GM18909 (cell line): Measurements from ENCODE around the gene INTS11.

Source experiments
- ATAC-seq: cut with Tn5 transposase; IDR thresholded peaks from one replicate; pipeline ENCODE4 v1.9.1; 2021; ENCODE audit warnings: mild to moderate bottlenecking; ENCODE audit not compliant: unreplicated experiment, poor library complexity

Gene INTS11

DNA sequence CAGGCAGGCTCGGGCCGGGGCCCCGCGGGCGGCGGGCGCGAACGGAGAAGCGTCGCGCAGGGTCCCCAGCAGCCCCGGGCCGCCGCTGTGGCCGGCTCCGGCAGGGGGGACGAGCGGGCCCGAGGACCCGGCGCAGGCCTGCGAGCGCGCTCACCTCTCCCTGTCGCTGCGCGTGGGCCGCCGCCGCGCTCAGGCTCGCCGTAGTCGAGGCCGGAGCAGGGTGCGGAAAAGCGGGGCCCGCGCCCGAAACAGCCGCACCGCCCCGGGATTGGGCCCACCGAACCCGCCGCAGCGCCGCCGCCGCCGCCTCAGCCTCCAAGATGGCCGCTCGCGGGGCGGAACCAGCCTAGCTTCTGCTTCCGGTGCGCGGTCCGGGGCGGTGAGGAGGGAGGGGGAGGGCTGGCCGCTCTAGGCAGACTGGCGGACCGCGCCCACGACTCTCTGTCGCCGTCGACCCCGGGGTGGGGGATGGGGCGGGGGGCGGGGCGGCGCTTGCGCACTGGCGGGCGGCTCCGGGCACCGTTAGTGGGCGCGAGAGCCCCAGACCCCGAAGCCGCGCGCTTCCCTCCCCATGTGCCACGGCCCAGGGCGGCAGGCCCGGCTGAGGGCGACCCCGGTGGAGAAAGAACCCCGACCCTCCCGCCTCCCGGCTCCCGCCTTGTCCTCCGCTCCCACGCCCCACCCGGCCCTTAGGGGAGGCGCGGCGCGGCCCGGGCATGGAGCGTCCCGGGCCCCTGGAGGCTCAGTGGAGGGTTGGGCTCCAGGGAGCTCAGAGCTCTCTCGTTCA, 50.8 kb downstream of the INTS11 start, which contains the start of gene UBE2J2:
TSS of gene UBE2J2 (minus strand) at position 343 of the 787 bp plus-strand sequence. CDS start 5,862 bp downstream, outside the sequence.
- ATAC-seq = peak; percentile 78

DNA sequence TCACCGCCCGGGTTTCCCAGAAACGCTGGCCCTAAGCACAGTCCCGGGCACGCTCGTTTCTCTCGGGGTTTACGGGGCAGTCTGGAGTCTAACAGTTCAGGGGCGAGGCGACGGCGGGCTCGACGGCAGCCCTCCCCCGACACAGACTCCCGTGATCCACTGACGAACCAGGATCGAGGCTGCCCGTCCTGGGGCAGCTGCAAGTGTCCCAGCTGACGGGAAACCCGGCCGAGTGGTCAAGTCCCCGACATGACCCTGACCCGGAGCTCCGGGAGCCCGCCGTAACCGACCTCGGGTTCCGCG, 51.3 kb downstream of the INTS11 start:
- ATAC-seq = peak; percentile 14

DNA sequence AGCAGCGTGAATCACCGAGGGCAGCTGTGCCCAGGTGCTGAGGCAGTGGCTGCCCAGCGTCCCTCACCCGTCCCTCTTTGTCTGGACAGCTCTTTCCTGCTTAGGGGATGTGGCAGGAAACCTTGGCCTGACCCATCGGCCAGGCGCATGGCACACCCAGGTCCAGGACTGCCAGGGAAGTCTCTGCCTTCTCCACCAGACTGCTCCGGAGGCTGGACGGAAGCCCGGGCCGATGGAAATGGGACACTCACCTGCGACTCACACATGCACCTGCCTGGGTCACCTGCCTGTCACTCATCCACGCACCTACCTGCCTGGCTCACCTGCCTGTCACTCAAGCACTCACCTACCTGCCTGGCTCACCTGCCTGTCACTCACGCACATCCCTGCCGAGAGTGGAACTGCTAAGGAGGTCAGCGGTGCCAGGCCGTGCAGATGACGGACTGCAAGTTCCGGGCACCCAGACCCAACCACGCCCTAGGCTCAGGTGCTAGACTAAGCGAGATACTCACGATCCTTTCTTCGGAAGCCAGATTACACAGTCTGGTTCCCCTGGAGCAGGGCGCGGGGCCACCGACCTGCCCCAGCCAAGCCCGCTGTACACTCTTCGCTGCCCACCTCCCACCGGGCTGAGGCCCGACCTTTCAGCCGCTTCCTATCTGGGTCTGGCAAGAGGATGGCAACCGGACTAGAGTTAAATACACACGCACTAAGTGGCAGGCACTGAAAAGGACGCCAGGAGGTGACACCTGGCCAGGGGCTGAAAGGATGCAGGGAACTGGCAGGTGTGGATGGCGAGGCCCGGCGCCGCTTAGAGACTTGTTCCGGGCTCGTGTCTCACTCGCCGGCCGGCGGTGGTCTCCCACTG, 51.9 kb downstream of the INTS11 start:
- ATAC-seq = no peak

DNA sequence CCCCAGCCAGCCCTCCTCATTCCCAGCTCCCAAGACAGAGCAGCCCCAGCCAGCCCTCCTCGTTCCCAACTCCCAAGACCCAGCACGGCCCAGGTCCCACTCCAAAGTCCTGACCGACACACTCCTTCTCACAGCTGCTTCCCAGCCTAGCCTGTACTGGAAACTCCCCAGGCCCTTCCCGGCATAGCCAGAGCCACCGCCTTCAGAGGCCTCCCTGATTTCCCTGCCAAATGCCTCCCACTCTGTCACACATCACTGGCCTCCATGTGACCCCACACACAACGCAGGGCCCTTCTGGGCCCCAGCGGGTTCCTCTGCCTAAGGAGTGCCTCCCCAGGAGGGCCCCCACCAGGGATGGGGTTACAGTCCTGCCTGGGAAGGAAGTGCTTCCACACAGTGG, 53.6 kb downstream of the INTS11 start:
- no peak for ATAC-seq

DNA sequence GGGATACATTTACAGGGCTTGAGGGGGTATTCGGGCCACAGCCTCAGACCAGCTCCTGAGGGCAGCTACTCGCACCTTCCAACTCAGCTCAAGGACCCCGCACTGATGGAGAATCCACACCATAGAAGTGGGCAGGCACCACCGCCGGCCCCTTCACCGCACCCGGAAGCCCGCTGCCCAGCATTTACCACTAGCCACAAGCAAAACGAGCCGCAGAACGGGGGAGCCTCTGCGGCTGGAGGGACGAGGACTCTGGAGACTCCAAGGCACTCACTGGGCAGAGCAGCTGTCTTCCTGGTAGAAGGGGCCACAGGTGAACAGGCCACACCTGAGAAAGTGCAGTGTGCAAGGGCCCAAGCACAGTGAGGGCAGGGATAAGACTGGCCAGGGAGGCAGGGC, 56.2 kb downstream of the INTS11 start:
- ATAC-seq = no peak

DNA sequence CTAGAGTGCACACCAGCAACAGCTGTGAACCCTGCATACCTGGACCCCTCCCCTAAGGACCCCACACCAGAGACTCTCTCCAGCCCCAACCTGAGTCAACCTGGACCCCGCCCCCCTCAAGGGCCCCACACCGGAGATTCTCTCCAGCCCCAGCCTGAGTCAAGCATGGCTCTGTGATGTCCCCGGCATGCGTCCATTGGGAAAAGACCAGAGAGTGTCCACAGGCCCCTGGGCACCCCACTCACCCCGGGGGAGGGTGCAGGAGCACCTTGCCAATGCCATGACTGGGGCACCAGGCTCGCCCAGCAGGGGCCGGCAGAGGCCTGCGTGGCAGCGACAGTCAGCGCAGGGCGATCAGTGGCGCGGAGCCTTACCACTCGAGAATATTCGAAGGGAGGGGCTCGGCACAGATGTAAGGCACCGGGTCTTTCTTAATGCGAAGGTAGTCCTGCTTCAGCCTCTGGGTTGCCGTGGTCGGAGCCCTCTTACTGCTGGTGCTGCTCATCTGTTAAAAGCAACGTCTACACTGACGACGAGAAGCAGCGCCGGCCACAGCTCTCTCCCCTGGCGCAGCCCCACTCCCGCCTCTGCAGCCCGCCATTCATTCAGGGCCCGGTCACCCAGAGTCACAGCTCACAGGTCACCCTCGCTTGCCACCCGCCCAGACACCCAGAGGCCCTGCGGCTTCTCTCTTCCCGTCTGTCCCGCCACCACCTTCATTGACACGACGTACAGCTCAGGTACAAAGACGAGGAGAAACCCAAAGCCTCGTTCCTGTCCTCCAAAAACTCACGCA, 56.8 kb downstream of the INTS11 start:
- no peak for ATAC-seq

DNA sequence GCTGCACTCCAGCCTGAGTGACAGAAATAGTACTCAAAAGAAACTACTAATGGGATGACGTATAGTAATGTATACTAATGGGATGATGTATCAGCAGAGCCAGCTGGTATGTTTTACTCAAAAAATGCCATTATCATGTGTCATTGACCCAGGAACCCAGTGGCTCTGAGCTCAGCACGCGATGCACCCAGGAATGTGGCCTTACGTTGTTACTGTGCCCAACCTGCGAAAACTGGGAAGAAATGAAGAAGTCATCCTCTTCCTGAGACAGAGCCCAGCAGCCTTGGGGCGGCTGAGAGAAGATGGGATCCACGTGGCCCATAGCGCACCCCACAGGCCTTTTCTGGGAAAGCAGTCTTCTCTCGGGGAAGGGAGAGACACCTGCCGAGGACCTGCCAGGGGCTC, 59.6 kb downstream of the INTS11 start:
- no peak for ATAC-seq

DNA sequence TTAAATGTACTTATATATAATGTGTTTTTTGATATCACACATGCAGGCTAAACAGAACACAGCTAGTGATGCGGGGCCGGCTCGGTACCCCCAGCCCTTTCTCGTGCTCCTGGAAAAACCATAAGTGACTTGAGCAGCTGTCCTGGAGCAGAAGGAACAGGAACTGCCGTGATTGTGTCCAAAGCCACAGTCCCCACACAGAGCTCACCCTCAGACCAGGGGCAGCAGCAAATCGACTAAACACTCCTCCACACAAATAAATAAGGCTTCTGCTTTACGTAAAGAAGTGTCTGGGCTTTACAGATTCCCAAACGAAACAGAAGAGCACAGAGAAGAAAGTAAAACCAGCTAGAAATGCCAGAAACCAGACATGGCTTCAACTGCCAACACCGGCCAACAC, 60.4 kb downstream of the INTS11 start:
- ATAC-seq = no peak

DNA sequence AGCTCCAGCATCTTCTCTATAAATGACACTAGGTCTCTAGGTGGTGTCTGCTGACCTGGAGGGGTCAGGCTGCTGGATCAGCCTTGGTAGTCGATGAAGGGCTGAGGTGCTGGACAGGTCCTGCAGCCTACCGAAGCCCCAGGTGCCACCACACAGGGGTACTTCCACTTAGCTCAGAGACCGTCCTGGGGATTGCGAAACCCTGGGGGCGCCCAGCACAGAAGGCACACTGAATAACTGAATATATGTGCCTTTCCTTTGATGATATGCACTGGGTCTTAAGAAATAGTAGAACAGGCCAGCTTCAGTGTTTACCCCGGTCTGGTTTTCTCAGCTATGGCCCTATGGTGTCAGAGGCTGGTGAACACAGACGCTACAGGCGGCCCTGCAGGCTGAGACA, 61.7 kb downstream of the INTS11 start:
- ATAC-seq = no peak

DNA sequence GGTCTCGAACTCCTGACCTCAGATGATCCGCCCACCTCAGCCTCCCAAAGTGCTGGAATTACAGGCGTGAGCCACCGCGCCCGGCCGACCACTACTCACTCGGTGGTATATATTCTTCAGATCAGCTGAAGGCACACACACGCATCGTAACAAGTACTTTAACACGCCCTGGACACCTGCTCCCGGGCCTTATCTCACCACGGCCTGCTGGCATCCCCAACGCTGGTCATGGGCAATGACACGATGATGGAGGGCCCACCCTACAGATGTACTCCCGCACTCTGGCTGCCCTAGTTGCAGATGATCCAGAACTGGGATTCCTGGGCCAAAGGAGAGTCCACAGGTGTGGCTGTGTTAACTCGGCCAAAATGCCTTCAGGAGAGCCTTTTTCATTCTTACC, 62.4 kb downstream of the INTS11 start:
- no peak for ATAC-seq
